SU-DHL-6 (cell line): ENCODE results near the gene RNF113A.
"Not testable (repeated sequence)": the region's sequence is repeated elsewhere in the genome, so short reads cannot be mapped to it uniquely, and the experiment has no call there.

Experiments used
- H2AFZ ChIP-seq: fragments of 200-600 bp; sonication (generic); 2 replicates; pipeline ENCODE4 v1.6.1; 2014; ENCODE audit warnings: low read depth, mild to moderate bottlenecking, moderate library complexity, mixed read lengths, antibody characterized with exemption, low read length; ENCODE audit not compliant: severe bottlenecking
- H3F3A ChIP-seq: fragments of 200-600 bp; shearing (Covaris generic); 2 replicates; pipeline ENCODE4 v1.6.0; 2016; ENCODE audit warnings: antibody characterized with exemption, mild to moderate bottlenecking; ENCODE audit not compliant: insufficient read depth
- H3K27ac ChIP-seq: fragments of 200-600 bp; sonication (generic); 2 replicates; pipeline ENCODE4 v1.5.1; 2016; ENCODE audit warnings: low read depth, mild to moderate bottlenecking, low read length, moderate library complexity, mixed read lengths
- H3K27me3 ChIP-seq: fragments of 200-600 bp; sonication (generic), shearing (Covaris generic); 2 replicates; pipeline ENCODE4 v1.6.0; 2014; ENCODE audit warnings: mild to moderate bottlenecking, low read length
- H3K36me3 ChIP-seq: fragments of 200-600 bp; sonication (generic); 2 replicates; pipeline ENCODE4 v1.6.1; 2014; ENCODE audit warnings: mild to moderate bottlenecking, low read length, mixed read lengths
- H3K4me2 ChIP-seq: fragments of 300-600, 200-600 bp; shearing (Covaris generic), sonication (generic); 2 replicates; pipeline ENCODE4 v1.6.0; 2014; ENCODE audit warnings: low read length, low read depth, mild to moderate bottlenecking; ENCODE audit not compliant: poor library complexity, severe bottlenecking
- H3K4me3 ChIP-seq: fragments of 200-600 bp; sonication (generic); 2 replicates; pipeline ENCODE4 v1.5.1; 2014; ENCODE audit warnings: antibody characterized with exemption, low read length, mild to moderate bottlenecking, mixed read lengths; ENCODE audit not compliant: insufficient read depth, poor library complexity, severe bottlenecking
- H3K79me2 ChIP-seq: fragments of 200-600 bp; sonication (generic); 2 replicates; pipeline ENCODE4 v1.6.1; 2014; ENCODE audit warnings: mild to moderate bottlenecking, low read length, moderate library complexity; ENCODE audit not compliant: insufficient read depth
- H3K9ac ChIP-seq: fragments of 200-600 bp; sonication (generic); 2 replicates; pipeline ENCODE4 v1.7.0; 2014; ENCODE audit warnings: mild to moderate bottlenecking, low read length
- H3K9me2 ChIP-seq: fragments of 200-600 bp; sonication (generic); replicated peaks from 2 replicates; pipeline ENCODE4 v1.6.1; 2014; ENCODE audit warnings: low read length; ENCODE audit not compliant: insufficient read depth
- H3K9me3 ChIP-seq: fragments of 200-600 bp; sonication (generic); 2 replicates; pipeline ENCODE4 v1.6.1; 2014; ENCODE audit warnings: low read length, mixed read lengths; ENCODE audit not compliant: insufficient read depth
- H4K20me1 ChIP-seq: fragments of 200-600 bp; sonication (generic); 2 replicates; pipeline ENCODE4 v1.6.1; 2014; ENCODE audit warnings: low read depth, mild to moderate bottlenecking, antibody characterized with exemption, low read length, moderate library complexity, mixed read lengths
- CTCF ChIP-seq: fragments of 200-600 bp; sonication (generic); IDR thresholded peaks from one replicate; pipeline ENCODE4 v1.5.1; 2017; ENCODE audit warnings: antibody characterized with exemption, mild to moderate bottlenecking, low read length, moderate library complexity; ENCODE audit not compliant: insufficient read depth, poor library complexity, severe bottlenecking
- EZH2phosphoT487 ChIP-seq: fragments of 200-600 bp; sonication (generic), shearing (Covaris generic); conservative IDR thresholded peaks from 2 replicates; pipeline ENCODE4 v1.6.1; 2018; ENCODE audit warnings: mild to moderate bottlenecking, antibody characterized with exemption, low read length, moderate library complexity, mixed read lengths

RNF113A gene

GRCh38 chrX:119916310-119916709, 44.8 kb upstream of the RNF113A start:
- Histone ChIP-seq H3K9me2 (no peaks in the 10 kb centered on the region), H3F3A (no peaks in the 10 kb centered on the region), H3K9me3 (no peaks in the 10 kb centered on the region), H3K36me3 (no peaks in the 10 kb centered on the region), H4K20me1 (no peaks in the 10 kb centered on the region), H2AFZ (no peak overlapping the region), H3K9ac (no peak overlapping the region), H3K4me3 (no peak overlapping the region), H3K27me3 (no peaks in the 10 kb centered on the region), H3K27ac (no peak overlapping the region), H3K79me2 (no peaks in the 10 kb centered on the region), H3K4me2 (no peak overlapping the region)
- no peak for TF ChIP-seq EZH2phosphoT487
- no peak for TF ChIP-seq CTCF

- Histone ChIP-seq H3K79me2 (no peaks in the 10 kb centered on the region), H3K9ac (no peak overlapping the region), H3K27ac (no peak overlapping the region), H3K4me3 (no peak overlapping the region), H3K27me3 (no peaks in the 10 kb centered on the region), H2AFZ (no peak overlapping the region), H3K4me2 (no peak overlapping the region), H3K9me2 (no peaks in the 10 kb centered on the region), H3K36me3 (no peaks in the 10 kb centered on the region), H3F3A (no peaks in the 10 kb centered on the region), H4K20me1 (no peaks in the 10 kb centered on the region), H3K9me3 (no peaks in the 10 kb centered on the region)
- TF ChIP-seq CTCF (no peak), EZH2phosphoT487 (no peak)
Observed at GRCh38 chrX:119900976-119901375, 29.4 kb upstream of the RNF113A start.

GRCh38 chrX:119899125-119899524, 27.6 kb upstream of the RNF113A start:
- Histone ChIP-seq H3K9me2 (no peaks in the 10 kb centered on the region), H3K27ac (no peak overlapping the region)
- no peak for TF ChIP-seq CTCF
- TF ChIP-seq EZH2phosphoT487: no peak

DNA sequence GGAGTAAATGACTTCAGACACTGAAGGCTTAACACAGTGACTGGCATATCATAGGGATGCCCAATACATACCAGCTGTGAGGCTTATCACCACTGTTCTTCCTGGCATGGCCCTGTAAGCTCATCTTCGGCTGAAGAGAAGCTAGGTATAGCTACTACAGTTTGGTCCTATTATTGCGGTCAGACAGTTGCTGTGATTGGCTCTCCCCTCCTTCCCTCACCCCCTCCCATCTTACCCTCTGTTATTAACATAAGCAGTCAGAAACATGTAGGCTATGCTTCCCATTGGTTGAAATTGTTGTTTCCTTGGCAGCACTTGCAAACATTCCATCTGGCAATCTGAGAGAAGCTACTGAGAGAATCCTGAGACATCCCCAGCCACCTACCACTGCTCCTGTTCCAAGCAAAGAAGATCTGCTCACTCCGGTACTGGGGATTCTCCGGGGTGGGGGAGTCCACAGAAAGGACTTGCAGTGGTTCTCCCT, 24.4 kb upstream of the RNF113A start, which contains the start of gene AKAP14:
TSS of gene AKAP14 (plus strand) at position 51 of the 484 bp plus-strand sequence. CDS start 7,331 bp downstream, outside the sequence.
- TF ChIP-seq CTCF (no peak), EZH2phosphoT487 (no peak)
- Histone ChIP-seq H2AFZ (no peak within 1 kb of the TSS), H3K79me2 (no peaks in the 10 kb centered on the region), H3K27me3 (no peaks in the 10 kb centered on the region), H3K4me2 (no peak within 1 kb of the TSS), H3K9ac (no peak within 1 kb of the TSS), H4K20me1 (no peaks in the 10 kb centered on the region), H3K27ac (no peak within 1 kb of the TSS), H3K4me3 (no peak within 1 kb of the TSS), H3K9me3 (no peaks in the 10 kb centered on the region), H3F3A (no peaks in the 10 kb centered on the region), H3K36me3 (no peaks in the 10 kb centered on the region), H3K9me2 (no peaks in the 10 kb centered on the region)

More at GRCh38 chrX:119899125-119899524, 27.6 kb upstream of the RNF113A start:
- Histone ChIP-seq H3K4me2 (no peak overlapping the region), H3K36me3 (no peaks in the 10 kb centered on the region), H3K27me3 (no peaks in the 10 kb centered on the region), H3K4me3 (no peak overlapping the region), H3K9me3 (no peaks in the 10 kb centered on the region), H4K20me1 (no peaks in the 10 kb centered on the region), H2AFZ (no peak overlapping the region), H3K9ac (no peak overlapping the region), H3F3A (no peaks in the 10 kb centered on the region), H3K79me2 (no peaks in the 10 kb centered on the region)

- not testable (repeated sequence) for H2AFZ ChIP-seq, H4K20me1 ChIP-seq, H3F3A ChIP-seq, H3K9me2 ChIP-seq, H3K27me3 ChIP-seq, H3K9me3 ChIP-seq, H3K27ac ChIP-seq, H3K79me2 ChIP-seq, H3K36me3 ChIP-seq, H3K9ac ChIP-seq, H3K4me2 ChIP-seq, H3K4me3 ChIP-seq
Observed at GRCh38 chrX:119891961-119892692, 20.6 kb upstream of the RNF113A start.
